HEK293 (cell line): Measurements from ENCODE around the gene C9orf72.

Experiments
- CTCF ChIA-PET: fragments of 350-600 bp; formaldehyde crosslinking; extraction: SDS; loops from one replicate; lab custom pipeline; 2021; ENCODE audit warnings: antibody characterized with exemption; lab: Yijun Ruan, JAX
- POLR2A ChIA-PET: fragments of 300-600 bp; formaldehyde crosslinking; extraction: SDS; loops from one replicate; lab custom pipeline; 2020; ENCODE audit warnings: antibody characterized with exemption, inconsistent platforms; lab: Yijun Ruan, JAX
- H3K27ac ChIP-seq: fragments of 200-500 bp; sonication (Bioruptor generic); 2 replicates; pipeline ENCODE4 v1.5.1; 2014; ENCODE audit warnings: low read depth, low read length, control low read depth, inconsistent platforms; ENCODE audit errors: extremely low read depth
- H3K36me3 ChIP-seq, 2 experiments: fragments of 200-500 bp in 1 of 2; sonication (Bioruptor generic) in 1 of 2; 1 replicate in 1 of 2; 2 replicates in 1 of 2; pipeline ENCODE4 v1.5.1; 2014 to 2017; ENCODE audit warnings: inconsistent platforms in 2 of 2, low read length in 2 of 2; ENCODE audit not compliant: control insufficient read depth in 2 of 2, insufficient read depth in 1 of 2
- H3K4me1 ChIP-seq: fragments of 200-500 bp; sonication (Bioruptor generic); 2 replicates; pipeline ENCODE4 v1.5.1; 2014; ENCODE audit warnings: mild to moderate bottlenecking, low read length, inconsistent platforms; ENCODE audit not compliant: control insufficient read depth, insufficient read depth
- H3K4me3 ChIP-seq: 2 replicates; pipeline ENCODE4 v1.5.1; 2011; ENCODE audit warnings: low read depth, mild to moderate bottlenecking, control low read depth, low read length, moderate library complexity
- H3K9me3 ChIP-seq: fragments of 200-500 bp; sonication (Bioruptor generic); 2 replicates; pipeline ENCODE4 v1.5.1; 2014; ENCODE audit warnings: low read depth, low read length, inconsistent platforms; ENCODE audit not compliant: control insufficient read depth, insufficient read depth
- CTCF ChIP-seq: fragments of 450-650 bp; formaldehyde crosslinking; IDR thresholded peaks from 2 replicates; pipeline ENCODE4 v1.5.1; 2016; ENCODE audit warnings: missing biosample characterization, missing genetic modification characterization
- GLIS1 ChIP-seq: fragments of 450-650 bp; formaldehyde crosslinking; IDR thresholded peaks from 2 replicates; pipeline ENCODE4 v1.5.1; 2016; ENCODE audit warnings: missing biosample characterization, missing genetic modification characterization
- HOXA7 ChIP-seq: sonication (generic); formaldehyde crosslinking; IDR thresholded peaks from 2 replicates; pipeline ENCODE4 v1.8.1; 2022; ENCODE audit warnings: missing genetic modification reagents, borderline replicate concordance
- IKZF3 ChIP-seq: fragments of 450-650 bp; IDR thresholded peaks from 2 replicates; pipeline ENCODE4 v1.5.0; 2018; ENCODE audit warnings: missing biosample characterization, mild to moderate bottlenecking, missing genetic modification characterization, moderate library complexity
- KLF7 ChIP-seq: fragments of 450-650 bp; formaldehyde crosslinking; IDR thresholded peaks from 2 replicates; pipeline ENCODE4 v1.5.1; 2016; ENCODE audit warnings: missing biosample characterization, missing genetic modification characterization, borderline replicate concordance
- REPIN1 ChIP-seq: fragments of 450-650 bp; formaldehyde crosslinking; IDR thresholded peaks from 2 replicates; pipeline ENCODE4 v1.5.1; 2017; ENCODE audit warnings: missing biosample characterization, missing genetic modification characterization, low read depth
- SP7 ChIP-seq: fragments of 450-650 bp; formaldehyde crosslinking; IDR thresholded peaks from 2 replicates; pipeline ENCODE4 v1.5.1; 2016; ENCODE audit warnings: missing biosample characterization, missing genetic modification characterization
- ZBTB21 ChIP-seq: fragments of 450-650 bp; formaldehyde crosslinking; IDR thresholded peaks from 2 replicates; pipeline ENCODE4 v1.5.1; 2017; ENCODE audit warnings: missing biosample characterization, missing genetic modification characterization
- ZBTB8A ChIP-seq: fragments of 450-650 bp; formaldehyde crosslinking; IDR thresholded peaks from 2 replicates; pipeline ENCODE4 v1.5.1; 2016; ENCODE audit warnings: missing biosample characterization, missing genetic modification characterization
- ZFP69B ChIP-seq: fragments of 450-650 bp; formaldehyde crosslinking; IDR thresholded peaks from 2 replicates; pipeline ENCODE4 v1.5.1; 2016; ENCODE audit warnings: missing biosample characterization, missing genetic modification characterization
- ZIC2 ChIP-seq: fragments of 450-650 bp; formaldehyde crosslinking; IDR thresholded peaks from 2 replicates; pipeline ENCODE4 v1.5.1; 2016; ENCODE audit warnings: missing biosample characterization, missing genetic modification characterization
- ZNF175 ChIP-seq: fragments of 450-650 bp; formaldehyde crosslinking; IDR thresholded peaks from 2 replicates; pipeline ENCODE4 v1.5.1; 2016; ENCODE audit warnings: missing biosample characterization, missing genetic modification characterization
- ZNF19 ChIP-seq: fragments of 450-650 bp; formaldehyde crosslinking; IDR thresholded peaks from 2 replicates; pipeline ENCODE4; 2016; ENCODE audit warnings: missing biosample characterization, missing genetic modification characterization, low read depth
- ZNF223 ChIP-seq: fragments of 450-650 bp; formaldehyde crosslinking; IDR thresholded peaks from 2 replicates; pipeline ENCODE4 v1.5.1; 2016; ENCODE audit warnings: missing biosample characterization, missing genetic modification characterization
- ZNF354C ChIP-seq: fragments of 450-650 bp; formaldehyde crosslinking; IDR thresholded peaks from 2 replicates; pipeline ENCODE4 v1.5.1; 2016; ENCODE audit warnings: missing biosample characterization, missing genetic modification characterization, low read depth, borderline replicate concordance
- ZNF785 ChIP-seq: fragments of 450-650 bp; formaldehyde crosslinking; IDR thresholded peaks from 2 replicates; pipeline ENCODE4 v1.5.1; 2016; ENCODE audit warnings: missing biosample characterization, missing genetic modification characterization
- ZNF791 ChIP-seq: fragments of 450-650 bp; formaldehyde crosslinking; IDR thresholded peaks from 2 replicates; pipeline ENCODE4 v1.5.1; 2016; ENCODE audit warnings: missing biosample characterization, missing genetic modification characterization
- ZNF830 ChIP-seq: fragments of 450-650 bp; IDR thresholded peaks from 2 replicates; pipeline ENCODE4 v1.5.0; 2018; ENCODE audit warnings: missing biosample characterization, missing genetic modification characterization, low read depth, mild to moderate bottlenecking, moderate library complexity
- ZSCAN5A ChIP-seq: fragments of 450-650 bp; formaldehyde crosslinking; IDR thresholded peaks from 2 replicates; pipeline ENCODE4 v1.5.1; 2016; ENCODE audit warnings: missing biosample characterization, missing genetic modification characterization
- TF ChIP-seq, protein P1 (sequence below): fragments of 450-650 bp; formaldehyde crosslinking; IDR thresholded peaks from 2 replicates; pipeline ENCODE4 v1.5.1; 2016; ENCODE audit warnings: missing biosample characterization, missing genetic modification characterization
- TF ChIP-seq, protein P2 (sequence below): fragments of 450-650 bp; formaldehyde crosslinking; IDR thresholded peaks from 2 replicates; pipeline ENCODE4 v1.5.0; 2017; ENCODE audit warnings: missing biosample characterization, missing genetic modification characterization, borderline replicate concordance
- TF ChIP-seq, protein P3 (sequence below): fragments of 450-650 bp; formaldehyde crosslinking; IDR thresholded peaks from 2 replicates; pipeline ENCODE4 v1.5.1; 2016; ENCODE audit warnings: missing biosample characterization, missing genetic modification characterization
- TF ChIP-seq, protein P4 (sequence below): sonication (generic); formaldehyde crosslinking; IDR thresholded peaks from 2 replicates; pipeline ENCODE4 v1.8.1; 2022; ENCODE audit warnings: mild to moderate bottlenecking, moderate library complexity, missing genetic modification reagents
- TF ChIP-seq, protein P5 (sequence below): fragments of 450-650 bp; IDR thresholded peaks from 2 replicates; pipeline ENCODE4 v1.5.1; 2018; ENCODE audit warnings: missing biosample characterization, mild to moderate bottlenecking, missing genetic modification characterization

The C9orf72 gene

DNA sequence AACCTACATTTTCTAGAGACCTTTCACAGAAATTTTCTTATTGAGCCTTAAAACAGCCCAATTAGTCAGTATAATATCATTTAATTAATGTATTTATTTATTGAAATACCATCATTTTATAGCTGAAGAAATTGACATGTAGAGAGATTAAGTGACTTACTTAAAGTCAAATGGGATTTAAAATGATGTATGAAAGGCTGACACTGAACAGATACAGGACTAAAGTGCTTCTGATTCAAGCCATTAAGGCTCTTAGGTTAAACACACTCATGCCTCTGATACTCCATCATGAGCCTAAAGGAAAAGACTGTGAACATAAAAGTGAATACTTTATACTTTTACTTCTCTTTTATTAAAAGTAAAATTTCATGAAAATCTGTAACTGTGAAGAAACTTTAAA lies 12.8 kb downstream of the C9orf72 start (continued):
- TF ChIP-seq, protein P1, sequence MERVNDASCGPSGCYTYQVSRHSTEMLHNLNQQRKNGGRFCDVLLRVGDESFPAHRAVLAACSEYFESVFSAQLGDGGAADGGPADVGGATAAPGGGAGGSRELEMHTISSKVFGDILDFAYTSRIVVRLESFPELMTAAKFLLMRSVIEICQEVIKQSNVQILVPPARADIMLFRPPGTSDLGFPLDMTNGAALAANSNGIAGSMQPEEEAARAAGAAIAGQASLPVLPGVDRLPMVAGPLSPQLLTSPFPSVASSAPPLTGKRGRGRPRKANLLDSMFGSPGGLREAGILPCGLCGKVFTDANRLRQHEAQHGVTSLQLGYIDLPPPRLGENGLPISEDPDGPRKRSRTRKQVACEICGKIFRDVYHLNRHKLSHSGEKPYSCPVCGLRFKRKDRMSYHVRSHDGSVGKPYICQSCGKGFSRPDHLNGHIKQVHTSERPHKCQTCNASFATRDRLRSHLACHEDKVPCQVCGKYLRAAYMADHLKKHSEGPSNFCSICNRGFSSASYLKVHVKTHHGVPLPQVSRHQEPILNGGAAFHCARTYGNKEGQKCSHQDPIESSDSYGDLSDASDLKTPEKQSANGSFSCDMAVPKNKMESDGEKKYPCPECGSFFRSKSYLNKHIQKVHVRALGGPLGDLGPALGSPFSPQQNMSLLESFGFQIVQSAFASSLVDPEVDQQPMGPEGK (tag by site-specific recombination): no peak
- no peak for TF ChIP-seq ZBTB8A (tag by site-specific recombination)
- TF ChIP-seq ZNF175: no peak
- no peak for TF ChIP-seq ZNF354C (tag by site-specific recombination)
- TF ChIP-seq, protein P2, sequence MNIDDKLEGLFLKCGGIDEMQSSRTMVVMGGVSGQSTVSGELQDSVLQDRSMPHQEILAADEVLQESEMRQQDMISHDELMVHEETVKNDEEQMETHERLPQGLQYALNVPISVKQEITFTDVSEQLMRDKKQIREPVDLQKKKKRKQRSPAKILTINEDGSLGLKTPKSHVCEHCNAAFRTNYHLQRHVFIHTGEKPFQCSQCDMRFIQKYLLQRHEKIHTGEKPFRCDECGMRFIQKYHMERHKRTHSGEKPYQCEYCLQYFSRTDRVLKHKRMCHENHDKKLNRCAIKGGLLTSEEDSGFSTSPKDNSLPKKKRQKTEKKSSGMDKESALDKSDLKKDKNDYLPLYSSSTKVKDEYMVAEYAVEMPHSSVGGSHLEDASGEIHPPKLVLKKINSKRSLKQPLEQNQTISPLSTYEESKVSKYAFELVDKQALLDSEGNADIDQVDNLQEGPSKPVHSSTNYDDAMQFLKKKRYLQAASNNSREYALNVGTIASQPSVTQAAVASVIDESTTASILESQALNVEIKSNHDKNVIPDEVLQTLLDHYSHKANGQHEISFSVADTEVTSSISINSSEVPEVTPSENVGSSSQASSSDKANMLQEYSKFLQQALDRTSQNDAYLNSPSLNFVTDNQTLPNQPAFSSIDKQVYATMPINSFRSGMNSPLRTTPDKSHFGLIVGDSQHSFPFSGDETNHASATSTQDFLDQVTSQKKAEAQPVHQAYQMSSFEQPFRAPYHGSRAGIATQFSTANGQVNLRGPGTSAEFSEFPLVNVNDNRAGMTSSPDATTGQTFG (tag by site-specific recombination): no peak
- TF ChIP-seq ZNF785 (tag by site-specific recombination): no peak
- TF ChIP-seq REPIN1 (tag by site-specific recombination): no peak
- TF ChIP-seq, protein P3, sequence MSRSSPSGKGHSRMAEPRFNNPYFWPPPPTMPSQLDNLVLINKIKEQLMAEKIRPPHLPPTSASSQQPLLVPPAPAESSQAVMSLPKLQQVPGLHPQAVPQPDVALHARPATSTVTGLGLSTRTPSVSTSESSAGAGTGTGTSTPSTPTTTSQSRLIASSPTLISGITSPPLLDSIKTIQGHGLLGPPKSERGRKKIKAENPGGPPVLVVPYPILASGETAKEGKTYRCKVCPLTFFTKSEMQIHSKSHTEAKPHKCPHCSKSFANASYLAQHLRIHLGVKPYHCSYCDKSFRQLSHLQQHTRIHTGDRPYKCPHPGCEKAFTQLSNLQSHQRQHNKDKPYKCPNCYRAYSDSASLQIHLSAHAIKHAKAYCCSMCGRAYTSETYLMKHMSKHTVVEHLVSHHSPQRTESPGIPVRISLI (tag by site-specific recombination): no peak

GRCh38 chr9:27558307-27558706 lies 15.0 kb downstream of the C9orf72 start:
- ChIA-PET POLR2A (no interaction called here), CTCF (interaction anchor here (1.4 kb wide), 1 partner anchor 9 kb away, joined by 4 read pairs; no protein-coding TSS in a partner anchor)
- Histone ChIP-seq H3K27ac (no peak overlapping the region), H3K4me3 (no peak overlapping the region), H3K9me3 (no peaks in the 10 kb centered on the region), H3K4me1 (no peaks in the 10 kb centered on the region), H3K36me3 (peaks cover 7 to 54% of the 10 kb centered on the region in 2 experiments)
- TF ChIP-seq ZNF830 (tag by site-specific recombination): no peak
- TF ChIP-seq ZSCAN5A (tag by site-specific recombination): no peak
- TF ChIP-seq, protein P3 (tag by site-specific recombination): no peak
- TF ChIP-seq ZNF223: no peak
- TF ChIP-seq ZBTB21: no peak
- TF ChIP-seq ZNF791 (tag by site-specific recombination): no peak
- TF ChIP-seq SP7: no peak
- TF ChIP-seq, protein P4, sequence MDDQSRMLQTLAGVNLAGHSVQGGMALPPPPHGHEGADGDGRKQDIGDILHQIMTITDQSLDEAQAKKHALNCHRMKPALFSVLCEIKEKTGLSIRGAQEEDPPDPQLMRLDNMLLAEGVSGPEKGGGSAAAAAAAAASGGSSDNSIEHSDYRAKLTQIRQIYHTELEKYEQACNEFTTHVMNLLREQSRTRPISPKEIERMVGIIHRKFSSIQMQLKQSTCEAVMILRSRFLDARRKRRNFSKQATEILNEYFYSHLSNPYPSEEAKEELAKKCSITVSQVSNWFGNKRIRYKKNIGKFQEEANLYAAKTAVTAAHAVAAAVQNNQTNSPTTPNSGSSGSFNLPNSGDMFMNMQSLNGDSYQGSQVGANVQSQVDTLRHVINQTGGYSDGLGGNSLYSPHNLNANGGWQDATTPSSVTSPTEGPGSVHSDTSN: no peak
- TF ChIP-seq KLF7 (tag by site-specific recombination): no peak
- TF ChIP-seq HOXA7: no peak
- TF ChIP-seq ZIC2 (tag by site-specific recombination): no peak
- no peak for TF ChIP-seq IKZF3 (tag by site-specific recombination)
- TF ChIP-seq GLIS1 (tag by site-specific recombination): no peak
- TF ChIP-seq ZFP69B (tag by site-specific recombination): no peak
- TF ChIP-seq CTCF: no peak
- no peak for TF ChIP-seq ZNF19 (tag by site-specific recombination)
- TF ChIP-seq, protein P5, sequence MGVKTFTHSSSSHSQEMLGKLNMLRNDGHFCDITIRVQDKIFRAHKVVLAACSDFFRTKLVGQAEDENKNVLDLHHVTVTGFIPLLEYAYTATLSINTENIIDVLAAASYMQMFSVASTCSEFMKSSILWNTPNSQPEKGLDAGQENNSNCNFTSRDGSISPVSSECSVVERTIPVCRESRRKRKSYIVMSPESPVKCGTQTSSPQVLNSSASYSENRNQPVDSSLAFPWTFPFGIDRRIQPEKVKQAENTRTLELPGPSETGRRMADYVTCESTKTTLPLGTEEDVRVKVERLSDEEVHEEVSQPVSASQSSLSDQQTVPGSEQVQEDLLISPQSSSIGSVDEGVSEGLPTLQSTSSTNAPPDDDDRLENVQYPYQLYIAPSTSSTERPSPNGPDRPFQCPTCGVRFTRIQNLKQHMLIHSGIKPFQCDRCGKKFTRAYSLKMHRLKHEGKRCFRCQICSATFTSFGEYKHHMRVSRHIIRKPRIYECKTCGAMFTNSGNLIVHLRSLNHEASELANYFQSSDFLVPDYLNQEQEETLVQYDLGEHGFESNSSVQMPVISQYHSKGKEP: no peak
